ENCODE results near the gene HEMK1. TPM values are rescaled to one million over a fixed set of nuclear protein-coding genes. Genes with fewer than 3 reads are reported as not detected.

Gene HEMK1
- total RNA-seq, 1 experiment from 2014 or later = 12.5 TPM

DNA sequence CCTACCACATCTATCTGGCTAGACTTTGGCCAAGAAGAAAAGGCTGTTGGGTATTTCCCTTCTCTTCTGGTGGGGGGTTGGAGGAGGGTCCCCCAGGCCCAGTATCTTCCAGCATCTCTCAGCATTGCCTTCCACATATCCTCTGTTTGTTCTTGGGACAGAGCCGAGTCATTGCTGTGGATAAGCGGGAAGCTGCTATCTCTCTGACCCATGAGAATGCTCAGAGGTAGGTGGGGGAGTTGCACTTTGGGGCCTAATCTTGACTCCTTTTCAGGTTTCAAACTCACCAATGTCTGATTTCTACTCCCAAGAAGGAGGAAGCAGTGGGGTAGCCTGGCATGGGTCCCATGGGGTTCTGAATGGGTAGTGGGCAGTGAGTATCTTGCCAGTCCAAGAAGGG lies 8.0 kb downstream of the HEMK1 start:
- no peak overlapping the region for H3K4me3 Mint-ChIP-seq
- no peak overlapping the region for H2BK5ac ChIP-seq (ENCODE audit: insufficient read length, low read length)
- H3K27ac ChIP-seq (ENCODE audit: insufficient read length, low read depth, low read length) = no peak overlapping the region
- H3K23ac ChIP-seq (ENCODE audit: insufficient read length, low read depth, low read length) = no peak overlapping the region
- no peak overlapping the region for H3K4me2 ChIP-seq (ENCODE audit: insufficient read depth, insufficient read length, low read length)
- no peaks in the 10 kb centered on the region for H3K4me1 Mint-ChIP-seq
- no peak for DNase-seq
- no peak overlapping the region for H3K27ac Mint-ChIP-seq
- H3K14ac ChIP-seq (ENCODE audit: insufficient read depth, low read length) = no peak overlapping the region
- no peaks in the 10 kb centered on the region for H3K79me2 ChIP-seq (ENCODE audit: insufficient read depth, low read length)
- TF ChIP-seq, protein P1, sequence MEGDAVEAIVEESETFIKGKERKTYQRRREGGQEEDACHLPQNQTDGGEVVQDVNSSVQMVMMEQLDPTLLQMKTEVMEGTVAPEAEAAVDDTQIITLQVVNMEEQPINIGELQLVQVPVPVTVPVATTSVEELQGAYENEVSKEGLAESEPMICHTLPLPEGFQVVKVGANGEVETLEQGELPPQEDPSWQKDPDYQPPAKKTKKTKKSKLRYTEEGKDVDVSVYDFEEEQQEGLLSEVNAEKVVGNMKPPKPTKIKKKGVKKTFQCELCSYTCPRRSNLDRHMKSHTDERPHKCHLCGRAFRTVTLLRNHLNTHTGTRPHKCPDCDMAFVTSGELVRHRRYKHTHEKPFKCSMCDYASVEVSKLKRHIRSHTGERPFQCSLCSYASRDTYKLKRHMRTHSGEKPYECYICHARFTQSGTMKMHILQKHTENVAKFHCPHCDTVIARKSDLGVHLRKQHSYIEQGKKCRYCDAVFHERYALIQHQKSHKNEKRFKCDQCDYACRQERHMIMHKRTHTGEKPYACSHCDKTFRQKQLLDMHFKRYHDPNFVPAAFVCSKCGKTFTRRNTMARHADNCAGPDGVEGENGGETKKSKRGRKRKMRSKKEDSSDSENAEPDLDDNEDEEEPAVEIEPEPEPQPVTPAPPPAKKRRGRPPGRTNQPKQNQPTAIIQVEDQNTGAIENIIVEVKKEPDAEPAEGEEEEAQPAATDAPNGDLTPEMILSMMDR (conservative IDR thresholded peaks at IDR 0.05) = no peak
- H4K20me1 ChIP-seq (ENCODE audit: control insufficient read depth, insufficient read depth, insufficient read length) = no peaks in the 10 kb centered on the region
- H4K91ac ChIP-seq (ENCODE audit: insufficient read length, low read depth, low read length) = no peak overlapping the region
- H3K18ac ChIP-seq (ENCODE audit: insufficient read length, low read depth, low read length) = no peak overlapping the region
- no peaks in the 10 kb centered on the region for H3K9me3 Mint-ChIP-seq
- H2BK12ac ChIP-seq (ENCODE audit: insufficient read length, low read depth, low read length) = no peak overlapping the region
- H4K5ac ChIP-seq (ENCODE audit: insufficient read length, low read depth, low read length) = no peak overlapping the region
- H3K56ac ChIP-seq (ENCODE audit: insufficient read length, low read depth, low read length) = no peak overlapping the region
- no peak overlapping the region for H2BK15ac ChIP-seq (ENCODE audit: low read depth, low read length)
- H2AK5ac ChIP-seq (ENCODE audit: insufficient read length, low read length) = no peak overlapping the region
- H3K23me2 ChIP-seq (ENCODE audit: insufficient read length, low read depth, low read length, poor library complexity, severe bottlenecking) = no peaks in the 10 kb centered on the region
- H3K36me3 Mint-ChIP-seq (ENCODE audit: insufficient read depth in 1 of 3, low read depth in 3 of 3) = peaks cover 0 to 4% (median 2%) of the 10 kb centered on the region in 3 experiments; a peak in 4 of 7 replicates
- H3K27me3 Mint-ChIP-seq (ENCODE audit: low read depth) = no peaks in the 10 kb centered on the region
- no peak overlapping the region for H2BK120ac ChIP-seq (ENCODE audit: low read depth, low read length, poor library complexity, severe bottlenecking)
- no CpG with 5 or more reads among the region's 2 CpGs for WGBS (ENCODE audit: extremely low coverage, insufficient read length, low lambda C conversion rate)
- no peaks in the 10 kb centered on the region for H3K79me1 ChIP-seq (ENCODE audit: insufficient read depth, low read depth, low read length, poor library complexity, severe bottlenecking)
- no peak overlapping the region for H3T11ph ChIP-seq (ENCODE audit: low read length)
- H3K9ac ChIP-seq (ENCODE audit: extremely low read depth, insufficient read length, low read length) = no peak overlapping the region
- H3K4ac ChIP-seq (ENCODE audit: low read depth, low read length) = no peak overlapping the region
- no peak overlapping the region for H2BK20ac ChIP-seq (ENCODE audit: low read depth, low read length, poor library complexity, severe bottlenecking)
- no peaks in the 10 kb centered on the region for H3K4me1 ChIP-seq (ENCODE audit: insufficient read depth, low read length)
- no peaks in the 10 kb centered on the region for H3K9me3 ChIP-seq (ENCODE audit: control insufficient read depth, low read depth, low read length)
- no peak overlapping the region for H4K8ac ChIP-seq (replicated peaks; ENCODE audit: insufficient read length, low read depth, low read length)
- H3K27me3 ChIP-seq (ENCODE audit: insufficient read depth, low read length) = no peaks in the 10 kb centered on the region
- no peak overlapping the region for H2AFZ ChIP-seq (ENCODE audit: low read length)

All from H9 (cell line).